Measurements from ENCODE around the gene C1QL1. TPM values are rescaled to one million over a fixed set of nuclear protein-coding genes. Genes with fewer than 3 reads are reported as not detected.

The C1QL1 gene
- total and polyA plus RNA-seq, 12 donors: 0.37 to 25.6 (median 1.6) TPM

DNA sequence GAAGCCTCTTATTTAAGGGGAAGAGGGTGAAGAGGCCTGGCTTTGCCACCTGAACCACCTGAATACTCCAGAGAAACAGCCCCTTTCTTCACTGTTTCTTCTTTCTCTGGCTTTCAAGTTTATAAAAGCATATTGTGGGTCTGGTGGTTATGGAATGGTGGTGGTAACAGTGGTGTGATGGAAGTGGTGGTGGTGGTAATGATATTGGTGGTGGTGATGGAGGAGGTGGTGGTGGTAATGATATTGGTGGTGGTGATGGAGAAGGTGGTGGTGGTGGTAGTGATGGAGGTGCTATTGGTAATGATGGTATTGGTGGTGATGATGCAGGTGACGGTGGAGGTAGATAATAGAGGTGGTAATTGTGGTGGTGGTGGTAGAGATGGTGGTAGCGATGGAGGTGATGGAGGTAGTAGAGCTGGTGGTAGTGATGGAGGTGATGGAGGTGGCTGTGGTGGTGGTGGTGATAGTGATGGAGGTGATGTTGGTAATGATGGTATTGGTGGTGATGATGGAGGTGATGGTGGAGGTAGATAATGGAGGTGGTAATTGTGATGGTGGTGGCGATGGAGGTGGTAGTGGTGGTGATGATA lies 14.1 kb upstream of the C1QL1 start:
- no peak overlapping the region for H3K4me3 ChIP-seq
- H3K27me3 ChIP-seq: peaks cover 0 to 40% (median 14%) of the 10 kb centered on the region in 7 donors
- WGBS, 2 donors: 99 to 100% methylated on average over 3 of the region's 3 CpGs
- no peak for TF ChIP-seq CTCF (IDR thresholded peaks at IDR 0.05)
- H3K36me3 ChIP-seq: no peaks in the 10 kb centered on the region
- H3K4me1 ChIP-seq: peaks cover 6 to 56% (median 37%) of the 10 kb centered on the region in 9 donors
- ATAC-seq: no peak
- no peak for DNase-seq
- intact Hi-C loops (cut with DNase I): no loop called here
- H3K9me3 ChIP-seq: no peaks in the 10 kb centered on the region
- H3K27ac ChIP-seq: no peak overlapping the region

DNA sequence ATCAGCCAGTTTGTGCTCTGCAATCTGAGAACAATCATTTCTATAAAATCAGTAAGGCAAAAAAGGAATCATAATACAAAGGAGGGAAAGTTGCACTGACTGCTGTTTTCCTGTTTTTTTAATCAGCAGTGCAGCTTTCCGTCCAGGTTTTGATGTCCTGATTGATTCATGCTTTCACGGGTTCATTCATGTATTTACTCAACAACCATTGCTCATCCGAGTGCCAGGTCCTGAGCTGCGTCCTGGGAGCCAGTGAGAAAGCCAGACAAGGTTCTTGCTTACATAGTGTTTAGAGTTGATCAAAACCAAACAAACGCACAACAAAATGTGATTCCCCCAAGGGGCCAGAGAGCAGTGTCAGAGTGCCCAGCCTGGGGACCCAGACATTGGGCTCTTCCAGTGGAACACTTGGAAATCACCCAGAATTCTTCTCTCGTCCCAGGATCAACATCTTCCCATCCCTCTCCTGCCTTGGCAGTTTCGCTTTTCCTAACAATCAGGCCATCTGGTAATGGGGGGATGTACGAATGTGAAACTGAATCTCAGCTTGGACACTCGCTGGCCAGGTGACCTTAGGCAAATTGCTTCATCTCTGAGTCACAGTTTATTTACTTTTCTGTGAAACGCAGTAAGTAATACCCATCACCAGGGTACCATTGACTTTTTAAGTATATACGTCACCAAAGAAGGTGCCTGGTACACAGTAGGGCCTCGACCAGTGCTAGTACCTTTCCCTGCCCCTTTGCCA lies 13.3 kb upstream of the C1QL1 start:
- WGBS, 2 donors: 48% methylated on average over 12 of the region's 12 CpGs

GRCh38 chr17:44979426-44979995 lies 11.4 kb upstream of the C1QL1 start:
- Histone ChIP-seq H3K9me3 (no peaks in the 10 kb centered on the region), H3K27me3 (peaks cover 0 to 35% (median 10%) of the 10 kb centered on the region in 7 donors), H3K4me3 (no peak overlapping the region), H3K27ac (peak overlapping the region in 9 of 10 donors; percentile 53 to 89 (median 81)), H3K36me3 (no peaks in the 10 kb centered on the region), H3K4me1 (peaks cover 6 to 68% (median 41%) of the 10 kb centered on the region in 9 donors)
- TF ChIP-seq CTCF (IDR thresholded peaks at IDR 0.05): no peak
- DNase-seq (peak; percentile 28 to 49), ATAC-seq (peak; percentile 4 to 73 (median 58))
- WGBS, 2 donors: 19 to 34% methylated on average over 9 of the region's 9 CpGs
- intact Hi-C loops (cut with DNase I): loop anchor here in 3 of 10 donors (5.0 kb wide), 1 partner anchor 38 kb away; no protein-coding TSS in a partner anchor

More for the DNA sequence above, 13.3 kb upstream of the C1QL1 start:
- DNase-seq (no peak), ATAC-seq (no peak)
- peaks cover 6 to 63% (median 41%) of the 10 kb centered on the region in 9 donors for H3K4me1 ChIP-seq
- intact Hi-C loops (cut with DNase I): no loop called here
- peaks cover 0 to 37% (median 14%) of the 10 kb centered on the region in 7 donors for H3K27me3 ChIP-seq
- H3K36me3 ChIP-seq: no peaks in the 10 kb centered on the region
- no peaks in the 10 kb centered on the region for H3K9me3 ChIP-seq
- H3K4me3 ChIP-seq: no peak overlapping the region
- peak overlapping the region in 7 of 10 donors; percentile 33 to 89 (median 82) for H3K27ac ChIP-seq
- no peak for TF ChIP-seq CTCF (IDR thresholded peaks at IDR 0.05)

DNA sequence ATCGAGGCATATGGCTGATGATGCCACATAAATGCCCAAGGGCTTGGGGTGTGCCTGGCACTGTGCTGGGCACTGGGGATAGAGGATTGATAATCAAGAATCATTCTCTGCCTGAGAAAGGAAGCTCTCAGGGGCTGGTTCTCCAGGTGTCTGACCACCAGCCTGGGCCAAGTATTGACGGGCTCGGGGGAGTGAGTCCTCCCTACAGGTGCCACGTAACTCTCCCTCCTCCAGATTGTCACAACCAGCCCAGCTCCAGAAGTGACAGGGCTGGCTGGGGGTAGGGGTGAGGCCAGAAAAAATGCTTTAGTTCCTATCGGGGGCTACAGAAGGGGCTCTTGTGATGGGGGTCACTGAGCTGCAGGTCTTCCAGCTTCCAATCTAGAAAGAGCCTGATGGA lies 10.7 kb upstream of the C1QL1 start:
- WGBS, 2 donors: 70 to 77% methylated on average over 5 of the region's 5 CpGs
- H3K36me3 ChIP-seq: no peaks in the 10 kb centered on the region
- no peak for ATAC-seq
- H3K27ac ChIP-seq: peak overlapping the region in 8 of 10 donors; percentile 29 to 89 (median 82)
- DNase-seq: no peak
- no peaks in the 10 kb centered on the region for H3K9me3 ChIP-seq
- H3K27me3 ChIP-seq: peaks cover 0 to 39% (median 10%) of the 10 kb centered on the region in 7 donors
- intact Hi-C loops (cut with DNase I): loop anchor here in 3 of 10 donors (5.0 kb wide), 1 partner anchor 38 kb away; no protein-coding TSS in a partner anchor
- H3K4me3 ChIP-seq: no peak overlapping the region
- H3K4me1 ChIP-seq: peaks cover 6 to 68% (median 41%) of the 10 kb centered on the region in 9 donors
- TF ChIP-seq CTCF (IDR thresholded peaks at IDR 0.05): no peak
